ENCODE measurements around the gene PLD5. TPM values are rescaled to one million over a fixed set of nuclear protein-coding genes. Genes with fewer than 3 reads are reported as not detected.

Gene PLD5
- total and polyA plus RNA-seq, 9 donors: 0.35 to 6.2 (median 1.1) TPM

DNA sequence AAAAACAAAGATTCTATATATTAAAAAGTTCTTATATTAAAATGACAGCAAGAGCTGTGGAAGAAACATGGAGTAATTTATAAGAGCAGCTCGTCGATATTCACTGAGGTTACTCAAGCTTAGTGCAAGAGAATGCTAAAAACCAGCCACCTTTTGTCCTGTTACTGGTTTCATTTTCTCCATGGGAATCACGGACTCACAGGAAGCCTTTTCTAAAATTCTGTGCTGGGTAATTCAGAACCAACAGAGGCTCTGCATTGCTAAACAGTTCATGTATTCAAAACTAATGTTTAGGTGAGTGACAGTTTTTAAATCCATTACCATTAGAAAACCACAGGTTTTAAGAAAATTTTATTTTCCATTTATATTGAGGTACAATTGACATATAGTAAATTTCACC lies 377.8 kb downstream of the PLD5 start:
- H3K4me1 ChIP-seq (ENCODE audit: insufficient read depth): no peaks in the 10 kb centered on the region
- no peaks in the 10 kb centered on the region for H3K36me3 ChIP-seq
- no peak overlapping the region for H3K27ac ChIP-seq
- H3K4me3 ChIP-seq: no peak overlapping the region
- intact Hi-C loops (cut with DNase I): no loop called here
- TF ChIP-seq EP300 (IDR thresholded peaks at IDR 0.05) (no peak), POLR2A (IDR thresholded peaks at IDR 0.05) (no peak), CTCF (IDR thresholded peaks at IDR 0.05) (no peak)
- 13 to 23% (median 20%) methylated on average over 3 of the region's 3 CpGs for WGBS, 3 donors
- no peaks in the 10 kb centered on the region for H3K27me3 ChIP-seq
- no peak for DNase-seq
- H3K9me3 ChIP-seq: no peaks in the 10 kb centered on the region

DNA sequence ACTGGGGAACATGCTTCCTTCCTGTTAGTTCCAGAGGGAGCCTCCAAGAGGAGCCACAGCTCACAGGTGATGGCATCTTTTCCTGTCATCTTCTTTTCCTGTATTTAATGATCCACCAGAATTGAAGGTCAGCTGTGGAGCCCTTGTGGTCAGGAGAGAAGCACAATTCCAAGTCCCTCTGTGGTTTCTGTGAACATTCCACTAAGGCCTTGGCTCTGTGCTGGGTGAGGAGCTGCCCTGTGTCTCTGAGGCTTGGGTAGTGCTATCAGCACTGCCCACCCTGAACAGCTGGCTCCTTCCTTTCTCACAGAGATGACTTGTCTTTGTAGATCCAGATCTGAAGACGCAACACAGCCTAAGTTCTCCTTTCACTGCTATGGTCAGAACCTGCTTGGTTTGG lies 383.7 kb downstream of the PLD5 start:
- 53 to 73% (median 67%) methylated on average over 1 of the region's 1 CpG for WGBS, 3 donors
- Histone ChIP-seq H3K4me3 (no peak overlapping the region), H3K36me3 (no peaks in the 10 kb centered on the region), H3K27ac (no peak overlapping the region), H3K9me3 (no peaks in the 10 kb centered on the region), H3K27me3 (no peaks in the 10 kb centered on the region), H3K4me1 (ENCODE audit: insufficient read depth) (no peaks in the 10 kb centered on the region)
- no peak for TF ChIP-seq CTCF (IDR thresholded peaks at IDR 0.05)
- no peak for DNase-seq
- intact Hi-C loops (cut with DNase I): no loop called here

DNA sequence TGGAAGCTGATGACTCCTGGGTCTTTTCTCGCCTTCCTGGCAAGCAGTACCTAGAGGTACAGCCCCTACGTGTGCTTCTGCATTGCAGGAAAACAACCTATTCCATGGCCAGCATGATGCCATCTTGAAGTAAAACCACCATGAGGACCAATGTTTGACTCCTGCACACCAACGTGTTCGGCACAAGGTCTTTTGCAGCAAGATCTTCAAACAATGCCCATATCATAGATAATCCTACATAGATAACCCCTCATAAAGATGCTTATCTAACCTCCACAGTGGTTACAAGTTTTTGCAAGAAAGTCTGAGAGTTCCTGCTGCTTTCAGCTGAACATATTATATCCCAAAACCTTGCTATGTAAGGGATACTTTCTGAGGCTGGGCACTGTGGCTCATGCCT lies 384.5 kb downstream of the PLD5 start:
- H3K27ac ChIP-seq: no peak overlapping the region
- TF ChIP-seq POLR2A (IDR thresholded peaks at IDR 0.05): no peak
- TF ChIP-seq EP300 (IDR thresholded peaks at IDR 0.05): no peak
- no peak for TF ChIP-seq CTCF (IDR thresholded peaks at IDR 0.05)
- intact Hi-C loops (cut with DNase I): no loop called here
- 68 to 85% (median 72%) methylated on average over 4 of the region's 4 CpGs for WGBS, 3 donors
- no peak for DNase-seq
- no peaks in the 10 kb centered on the region for H3K27me3 ChIP-seq
- H3K4me1 ChIP-seq (ENCODE audit: insufficient read depth): no peaks in the 10 kb centered on the region
- H3K4me3 ChIP-seq: no peak overlapping the region
- no peaks in the 10 kb centered on the region for H3K9me3 ChIP-seq
- H3K36me3 ChIP-seq: no peaks in the 10 kb centered on the region

DNA sequence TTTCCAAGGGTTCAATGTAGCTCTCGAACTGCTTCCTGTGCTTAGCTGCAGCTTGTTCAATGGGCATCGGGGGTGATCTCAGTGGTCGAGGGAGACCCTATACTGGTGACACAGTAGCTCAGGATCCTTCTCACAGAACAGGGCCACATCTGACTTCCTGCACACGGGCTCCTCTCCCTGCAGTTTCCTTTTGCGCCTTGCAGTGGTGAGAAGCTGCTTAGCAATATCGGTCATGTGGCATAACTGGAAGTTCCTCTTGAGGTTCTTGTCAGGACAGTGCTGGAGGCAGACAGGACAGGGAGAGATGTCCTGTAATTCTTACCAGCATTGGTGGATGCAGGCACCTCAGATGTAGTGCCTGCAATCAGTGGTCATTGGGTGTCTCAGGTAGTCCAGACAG lies 385.1 kb downstream of the PLD5 start:
- TF ChIP-seq POLR2A (IDR thresholded peaks at IDR 0.05) (no peak), CTCF (IDR thresholded peaks at IDR 0.05) (no peak), EP300 (IDR thresholded peaks at IDR 0.05) (no peak)
- WGBS, 3 donors: 80 to 86% (median 80%) methylated on average over 6 of the region's 6 CpGs
- Histone ChIP-seq H3K4me1 (ENCODE audit: insufficient read depth) (no peaks in the 10 kb centered on the region), H3K4me3 (no peak overlapping the region), H3K27ac (no peak overlapping the region), H3K36me3 (no peaks in the 10 kb centered on the region), H3K27me3 (no peaks in the 10 kb centered on the region), H3K9me3 (no peaks in the 10 kb centered on the region)
- DNase-seq: no peak
- intact Hi-C loops (cut with DNase I): no loop called here

DNA sequence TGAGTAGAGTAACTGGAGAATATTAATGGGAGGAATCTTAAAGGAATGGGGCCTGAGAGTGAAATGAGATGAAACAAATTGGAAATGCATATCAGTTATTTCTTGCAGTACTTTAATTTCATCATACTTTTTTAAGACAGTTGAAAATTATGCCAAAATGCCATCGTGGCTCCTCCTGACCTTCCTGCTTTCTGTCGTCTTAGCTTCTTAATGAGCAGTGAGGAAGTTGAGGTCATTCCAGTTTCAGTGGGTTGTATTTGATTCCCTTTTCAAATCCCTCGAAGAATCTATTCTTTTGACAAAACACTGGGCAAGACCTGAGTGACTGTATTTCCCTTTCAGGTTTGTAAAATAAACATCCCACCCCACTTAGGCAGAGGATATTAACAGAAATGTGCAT lies 390.7 kb downstream of the PLD5 start:
- Histone ChIP-seq H3K36me3 (no peaks in the 10 kb centered on the region), H3K9me3 (no peaks in the 10 kb centered on the region), H3K27me3 (no peaks in the 10 kb centered on the region), H3K27ac (no peak overlapping the region), H3K4me1 (ENCODE audit: insufficient read depth) (no peaks in the 10 kb centered on the region), H3K4me3 (no peak overlapping the region)
- DNase-seq: no peak
- TF ChIP-seq EP300 (IDR thresholded peaks at IDR 0.05): no peak
- no peak for TF ChIP-seq POLR2A (IDR thresholded peaks at IDR 0.05)
- TF ChIP-seq CTCF (IDR thresholded peaks at IDR 0.05): no peak
- intact Hi-C loops (cut with DNase I): no loop called here
- 48 to 55% (median 54%) methylated on average over 3 of the region's 3 CpGs for WGBS, 3 donors

Data from ovary (tissue), 9 donors.